HG03066 (cell line): ENCODE measurements around the gene ROCK2.
"Not testable (repeated sequence)": the region's sequence is repeated elsewhere in the genome, so short reads cannot be mapped to it uniquely, and the experiment has no call there.

Experiments
- ATAC-seq: cut with Tn5 transposase; IDR thresholded peaks from one replicate; pipeline ENCODE4 v1.9.1; 2021; ENCODE audit warnings: low read depth; ENCODE audit not compliant: unreplicated experiment

The ROCK2 gene

GRCh38 chr2:11196246-11196645 is 148.2 kb downstream of the ROCK2 start:
- ATAC-seq = no peak

DNA sequence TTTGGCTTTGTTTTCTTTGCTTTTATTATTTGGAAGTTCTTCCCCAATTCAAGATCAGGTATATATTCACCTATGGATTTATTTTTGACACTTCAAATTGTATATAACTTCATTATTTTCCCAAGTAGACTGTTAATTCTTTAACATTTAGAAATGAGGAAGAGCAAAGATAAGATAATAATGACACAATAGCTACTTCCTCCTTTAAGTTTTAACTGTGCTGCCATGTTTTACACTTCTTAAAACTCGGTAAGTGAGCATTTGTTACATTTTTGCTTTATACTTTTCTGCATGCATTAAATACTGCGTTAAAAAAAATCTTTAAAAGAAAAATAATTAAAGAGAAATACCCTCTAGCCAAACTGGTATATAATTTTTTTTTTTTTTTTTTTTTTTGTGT is 156.7 kb downstream of the ROCK2 start:
- ATAC-seq = no peak

- no peak for ATAC-seq
Measured at GRCh38 chr2:11187083-11187619, 157.3 kb downstream of the ROCK2 start.

DNA sequence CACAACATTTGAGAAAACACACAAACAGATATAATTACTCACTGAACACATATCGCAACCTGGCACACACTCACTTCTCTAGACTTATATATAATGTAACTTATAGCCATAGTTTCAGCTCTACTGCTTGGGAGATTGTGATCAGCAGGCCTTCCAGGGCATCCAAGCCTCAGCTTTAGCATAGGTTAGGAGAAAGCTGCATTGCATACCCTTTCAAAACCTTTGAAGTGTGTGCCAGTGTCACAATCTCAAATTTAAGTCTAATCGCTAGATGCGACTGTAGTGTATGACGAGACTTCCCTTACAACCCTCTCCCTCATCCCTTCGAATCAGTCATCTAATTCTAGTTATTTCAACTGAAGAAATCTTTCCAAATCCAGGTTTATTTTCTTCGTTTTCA is 158.3 kb downstream of the ROCK2 start:
- no peak for ATAC-seq

GRCh38 chr2:11182951-11183350 is 161.5 kb downstream of the ROCK2 start:
- ATAC-seq = no peak

GRCh38 chr2:11180653-11181052 is 163.8 kb downstream of the ROCK2 start:
- no peak for ATAC-seq

DNA sequence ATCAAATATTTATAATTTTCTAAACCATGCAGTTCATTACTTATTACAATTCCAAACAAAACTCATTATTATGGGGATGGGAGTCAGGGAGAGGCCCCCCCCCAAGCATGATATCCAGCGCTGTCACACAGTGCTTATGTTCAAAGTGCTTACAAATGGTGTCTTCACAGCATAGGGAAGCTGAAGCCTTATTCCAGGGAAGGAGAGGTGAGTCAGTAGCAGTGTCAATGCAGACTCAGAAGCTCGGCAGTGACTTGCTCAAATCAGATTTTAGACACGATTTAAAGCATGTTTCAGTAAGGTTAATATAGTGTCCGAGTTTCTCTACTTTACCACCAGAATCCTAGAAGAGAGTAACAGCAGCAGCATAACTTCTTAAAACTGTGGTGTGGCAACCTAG is 164.5 kb downstream of the ROCK2 start:
- no peak for ATAC-seq

DNA sequence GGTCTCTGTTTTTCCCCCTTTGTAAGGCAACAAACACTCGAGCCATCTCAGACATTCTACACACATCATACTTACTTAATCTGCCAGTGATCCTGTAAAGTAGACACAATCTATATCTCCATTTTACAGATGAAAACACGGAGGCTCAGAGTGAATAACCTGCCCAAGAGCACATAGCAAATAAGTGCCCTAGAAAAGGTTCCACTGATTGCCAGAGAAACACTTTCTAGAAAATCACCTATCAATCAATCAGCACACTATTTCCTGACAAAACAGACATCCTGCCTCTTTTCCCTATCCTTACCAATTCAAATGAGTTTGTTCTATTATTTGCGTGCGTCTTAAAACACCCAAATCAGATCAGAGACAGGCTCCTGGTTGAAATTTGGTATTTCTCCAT is 165.2 kb downstream of the ROCK2 start:
- no peak for ATAC-seq

- no peak for ATAC-seq
Measured at GRCh38 chr2:11177871-11178690, 166.4 kb downstream of the ROCK2 start.

DNA sequence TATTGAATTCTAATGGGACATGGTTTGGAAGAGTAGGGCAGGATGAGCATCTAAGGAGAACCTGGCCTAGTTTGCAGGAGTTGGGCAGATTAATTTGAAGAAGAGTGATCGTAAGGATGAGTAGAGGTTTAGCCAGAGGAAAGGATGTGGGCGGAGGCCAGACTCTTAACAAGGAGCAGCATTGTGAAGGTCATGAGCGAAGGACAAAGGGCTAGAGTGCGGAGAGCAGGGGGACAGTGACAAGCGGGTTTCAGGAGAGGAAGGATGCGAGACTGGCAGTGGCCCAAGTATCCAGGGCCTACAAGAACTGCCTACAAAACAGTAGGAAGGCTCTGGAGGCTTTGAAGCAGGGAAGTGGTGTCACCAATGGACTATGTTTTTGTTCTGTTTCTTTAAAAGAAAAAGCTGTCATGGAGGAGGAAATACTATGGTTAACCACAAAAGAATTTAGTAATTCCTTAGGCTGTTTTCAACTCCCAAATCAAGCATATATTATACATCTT is 169.1 kb downstream of the ROCK2 start:
- ATAC-seq = no peak

DNA sequence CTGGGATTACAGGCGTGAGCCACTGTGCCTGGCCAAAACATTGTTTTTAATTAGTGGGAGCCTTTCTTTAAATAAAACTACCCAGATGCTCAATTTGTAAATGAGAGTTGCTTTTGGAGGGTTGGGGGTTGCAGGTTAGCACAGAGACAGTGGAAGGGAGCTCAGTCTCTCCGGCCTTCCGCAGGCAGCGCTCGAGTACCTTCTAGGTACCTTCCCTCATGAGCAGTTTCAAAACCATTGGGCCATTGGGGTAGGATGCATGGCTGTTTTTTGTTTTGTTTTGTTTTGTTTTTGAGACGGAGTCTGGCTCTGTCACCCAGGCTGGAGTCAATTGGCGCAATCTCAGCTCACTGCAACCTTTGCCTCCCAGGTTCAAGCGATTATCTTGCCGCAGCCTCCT is 170.2 kb downstream of the ROCK2 start:
- no peak for ATAC-seq

- ATAC-seq = no peak
Measured at GRCh38 chr2:11169333-11169732, 175.1 kb downstream of the ROCK2 start.

- no peak for ATAC-seq
Measured at GRCh38 chr2:11168488-11168887, 175.9 kb downstream of the ROCK2 start.

DNA sequence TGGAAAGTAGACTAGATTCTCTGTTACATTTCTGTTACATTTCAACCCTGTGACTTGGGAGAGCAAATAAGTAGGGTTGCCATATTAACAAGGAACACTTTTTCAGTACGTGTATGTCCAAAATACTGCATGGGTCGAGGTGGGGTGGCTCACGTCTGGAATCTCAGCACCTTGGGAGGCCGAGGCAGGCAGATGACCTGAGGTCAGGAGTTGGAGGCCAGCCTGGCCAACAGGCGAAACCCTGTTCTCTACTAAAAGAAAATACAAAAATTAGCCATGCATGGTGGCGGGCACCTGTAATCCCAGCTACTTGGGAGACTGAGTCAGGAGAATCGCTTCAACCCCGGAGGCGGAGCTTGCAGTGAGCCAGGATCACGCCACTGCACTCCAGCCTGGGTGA is 178.0 kb downstream of the ROCK2 start:
- ATAC-seq = no peak

GRCh38 chr2:11165046-11165445 is 179.4 kb downstream of the ROCK2 start:
- ATAC-seq = not testable (repeated sequence)

GRCh38 chr2:11163439-11164317 is 180.8 kb downstream of the ROCK2 start:
- ATAC-seq = no peak

DNA sequence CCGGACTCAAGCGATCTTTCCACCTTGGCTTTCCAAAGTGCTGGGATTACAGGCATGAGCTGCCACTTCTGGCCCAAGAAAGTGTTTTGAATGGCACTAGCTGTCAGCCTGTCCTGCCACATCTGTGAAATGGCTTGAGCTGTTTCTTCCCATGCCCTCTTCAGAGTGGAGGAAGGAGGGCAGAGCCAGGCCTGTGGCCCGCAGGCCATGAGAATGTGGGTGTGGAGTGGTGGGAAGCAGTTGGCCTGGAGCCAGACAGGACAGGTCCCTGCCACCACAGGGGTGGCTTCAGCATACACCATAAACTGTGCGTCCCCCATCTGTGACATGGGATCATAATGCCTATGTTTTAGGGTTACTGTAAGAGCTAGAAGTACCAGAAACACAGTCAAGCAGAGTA is 182.7 kb downstream of the ROCK2 start:
- no peak for ATAC-seq

- ATAC-seq = peak; percentile 64
Measured at GRCh38 chr2:11160731-11161455, 183.5 kb downstream of the ROCK2 start.

DNA sequence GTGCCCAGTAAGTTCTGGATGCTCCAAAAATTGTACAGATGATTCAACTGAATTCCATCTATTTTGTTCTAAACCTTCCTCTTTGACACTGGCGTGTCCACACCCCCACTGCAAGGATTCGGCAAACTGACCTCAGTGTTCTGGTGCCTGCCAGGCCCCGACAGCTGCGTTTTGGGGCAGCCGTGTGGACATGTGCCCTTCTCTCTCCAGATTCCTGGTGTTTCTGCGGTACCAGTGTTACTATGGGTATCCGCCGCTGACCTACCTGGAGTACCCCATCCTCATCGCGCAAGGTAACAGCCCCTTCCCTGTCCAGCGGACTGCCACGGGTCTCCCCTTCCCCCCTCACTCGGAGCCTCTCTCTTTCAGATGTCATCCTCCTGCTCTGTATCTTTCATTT is 184.2 kb downstream of the ROCK2 start:
- no peak for ATAC-seq

- ATAC-seq = no peak
Measured at GRCh38 chr2:11159574-11160170, 184.8 kb downstream of the ROCK2 start.
